K562 treated with DMSO at 1 percent for 12 hours (cell line): ENCODE results near the gene RCSD1. TPM values are rescaled to one million over a fixed set of nuclear protein-coding genes. Genes with fewer than 3 reads are reported as not detected.

Source experiments
- total RNA-seq: library from RNA; unstranded; fragments of 300-600 nt; gene quantifications from 2 replicates; pipeline ENCODE4 v1.2.3, GENCODE V29; 2022; ENCODE audit not compliant: insufficient read depth

Gene RCSD1
- 20.1 and 43.9 TPM in 2 replicates for total RNA-seq

GRCh38 chr1:167629681-167630567, at the start of gene RCSD1:
Gene RCSD1, plus strand, starts transcription at chr1:167630232. Its CDS starts 192 bp downstream, at chr1:167630424.

GRCh38 chr1:167721617-167722151, 91.7 kb downstream of the RCSD1 start, which contains the start of gene MPZL1:
Gene MPZL1, plus strand, starts transcription at chr1:167721982. Its CDS starts 170 bp downstream, at chr1:167722152.

Other genes with a start within 250 kb of the RCSD1 start
- gene CD247, start 111.7 kb upstream of the RCSD1 start, total RNA-seq: 0.89 TPM in 1 of 2 replicates, not detected in the other
- 301 and 540 TPM in 2 replicates for gene CREG1, start 76.5 kb upstream of the RCSD1 start, total RNA-seq
- gene MPZL1, start 91.8 kb downstream of the RCSD1 start, total RNA-seq: 20.5 and 52.6 TPM in 2 replicates